OCI-LY1 (cell line): ENCODE measurements around the gene LARP4.

Experiments
- EZH2 ChIP-seq: fragments of 200-600 bp; sonication (generic), shearing (Covaris generic); IDR thresholded peaks from 2 replicates; pipeline ENCODE4 v1.8.0; 2017; ENCODE audit warnings: borderline replicate concordance, mixed run types, mild to moderate bottlenecking, antibody characterized with exemption, low read length, moderate library complexity, mixed read lengths
- TF ChIP-seq, protein P1 (sequence below): fragments of 200-600 bp; sonication (generic), shearing (Covaris generic); IDR thresholded peaks from 2 replicates; pipeline ENCODE4 v1.5.1; 2017; ENCODE audit warnings: mild to moderate bottlenecking, antibody characterized with exemption, low read length, moderate library complexity, mixed read lengths

DNA sequence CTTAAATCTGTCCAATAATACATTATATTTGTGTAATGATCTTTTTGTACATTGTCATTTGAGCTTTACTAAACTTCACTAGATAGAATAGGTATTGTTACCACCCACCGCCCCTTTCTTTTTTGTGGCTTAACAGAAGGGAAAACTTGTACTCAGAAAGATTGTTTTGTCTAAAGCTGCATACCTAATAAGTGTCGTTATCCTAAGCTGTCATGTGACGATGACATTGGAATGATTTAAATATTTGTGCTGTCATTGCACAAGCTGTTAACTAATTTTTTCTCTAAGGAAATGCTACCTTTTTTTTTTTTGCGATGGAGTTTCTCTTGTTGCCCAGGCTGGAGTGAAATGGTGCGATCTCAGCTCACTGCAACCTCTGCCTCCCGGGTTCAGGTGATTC is 107.7 kb downstream of the LARP4 start:
- TF ChIP-seq, protein P1, sequence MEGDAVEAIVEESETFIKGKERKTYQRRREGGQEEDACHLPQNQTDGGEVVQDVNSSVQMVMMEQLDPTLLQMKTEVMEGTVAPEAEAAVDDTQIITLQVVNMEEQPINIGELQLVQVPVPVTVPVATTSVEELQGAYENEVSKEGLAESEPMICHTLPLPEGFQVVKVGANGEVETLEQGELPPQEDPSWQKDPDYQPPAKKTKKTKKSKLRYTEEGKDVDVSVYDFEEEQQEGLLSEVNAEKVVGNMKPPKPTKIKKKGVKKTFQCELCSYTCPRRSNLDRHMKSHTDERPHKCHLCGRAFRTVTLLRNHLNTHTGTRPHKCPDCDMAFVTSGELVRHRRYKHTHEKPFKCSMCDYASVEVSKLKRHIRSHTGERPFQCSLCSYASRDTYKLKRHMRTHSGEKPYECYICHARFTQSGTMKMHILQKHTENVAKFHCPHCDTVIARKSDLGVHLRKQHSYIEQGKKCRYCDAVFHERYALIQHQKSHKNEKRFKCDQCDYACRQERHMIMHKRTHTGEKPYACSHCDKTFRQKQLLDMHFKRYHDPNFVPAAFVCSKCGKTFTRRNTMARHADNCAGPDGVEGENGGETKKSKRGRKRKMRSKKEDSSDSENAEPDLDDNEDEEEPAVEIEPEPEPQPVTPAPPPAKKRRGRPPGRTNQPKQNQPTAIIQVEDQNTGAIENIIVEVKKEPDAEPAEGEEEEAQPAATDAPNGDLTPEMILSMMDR: no peak
- TF ChIP-seq EZH2: no peak
